A549 (cell line): ENCODE results near the gene LRRC71.

Experiments
- CTCF ChIP-seq: fragments of >200 bp; sonication (Bioruptor Twin); formaldehyde crosslinking; IDR thresholded peaks from 3 replicates; pipeline ENCODE4 v1.5.1; 2016
- JUNB ChIP-seq: fragments of >200 bp; sonication (Bioruptor Twin); formaldehyde crosslinking; IDR thresholded peaks from 2 replicates; pipeline ENCODE4 v1.6.1; 2016
- RFX5 ChIP-seq: fragments of 450-650 bp; IDR thresholded peaks from 2 replicates; pipeline ENCODE4 v1.7.1; 2014; ENCODE audit warnings: antibody characterized with exemption, mild to moderate bottlenecking, moderate library complexity

- TF ChIP-seq JUNB = no peak
- no peak for TF ChIP-seq RFX5
- no peak for TF ChIP-seq CTCF
Measured at GRCh38 chr1:156922986-156923669, 2.7 kb downstream of the LRRC71 start.
